ENCODE results near the gene CCSAP. TPM values are rescaled to one million over a fixed set of nuclear protein-coding genes. Genes with fewer than 3 reads are reported as not detected.

Gene CCSAP
- total and polyA plus RNA-seq, 2 of the 13 experiments (the other 11 are each of a cell fraction or from before 2014, with no cell fraction given), result 3.7 to 9.0 TPM

DNA sequence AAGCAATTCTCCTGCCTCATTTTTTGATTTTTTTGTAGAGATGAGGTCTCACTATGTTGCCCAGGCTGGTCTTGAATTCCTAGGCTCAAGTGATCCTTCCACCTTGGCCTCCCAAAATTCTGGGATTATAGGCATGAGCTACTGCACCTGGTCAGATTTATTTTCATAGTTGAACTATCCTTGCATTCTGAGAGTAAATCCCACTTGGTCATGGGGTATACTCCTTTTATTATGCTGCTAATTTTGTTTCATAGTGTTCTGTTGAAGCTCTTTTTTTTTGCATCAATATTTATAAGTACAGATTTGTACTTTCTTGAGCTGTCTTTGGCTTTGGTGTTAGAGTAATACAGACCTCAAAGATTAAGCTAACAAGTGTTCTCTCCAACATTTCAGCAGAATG is 12.8 kb upstream of the CCSAP start:
- no peak overlapping the region for H3K4me2 ChIP-seq (ENCODE audit: low read depth, low read length)
- in situ Hi-C loops (cut with HindIII; ENCODE audit: extremely low pct_ligation_motif_present, low pct_unique_long_range_greater_than_20kb), result no loop called here
- ChIA-PET CTCF (ENCODE audit: low intra/inter-chr PET ratio, low total read pairs) (no interaction called here), POLR2A (no interaction called here)
- DNase-seq (ENCODE audit: low spot score), result no peak
- no peaks in the 10 kb centered on the region for H3K79me2 ChIP-seq (ENCODE audit: insufficient read depth, low read length)
- intact Hi-C loops (cut with micrococcal nuclease; ENCODE audit: unreplicated experiment), result no loop called here
- H2AFZ ChIP-seq (ENCODE audit: low read length), result no peak overlapping the region
- no peak overlapping the region for H3K27ac ChIP-seq (ENCODE audit: extremely low read length, insufficient read depth, low read length)
- no peak for ATAC-seq
- H3K9ac ChIP-seq (ENCODE audit: insufficient read depth, low read depth, low read length), result no peak overlapping the region
- H4K20me1 ChIP-seq (ENCODE audit: insufficient read depth, low read length), result no peaks in the 10 kb centered on the region
- H3K9me3 ChIP-seq (ENCODE audit: low read length), result 0 out of 2 replicates have a peak, but pooled peaks cover 5% of the 10 kb centered on the region
- BruUV-seq (replicated peaks), result no TSS peak
- H3K4me3 ChIP-seq (replicated peaks in 1 of 3; ENCODE audit: insufficient read depth in 1 of 3, low read depth in 2 of 3, low read length in 3 of 3), result no peak overlapping the region
- TF ChIP-seq KDM6A (CRISPR knock-in tag; IDR thresholded peaks at IDR 0.05; ENCODE audit: low read depth) (no peak), ZNF670 (CRISPR knock-in tag; IDR thresholded peaks at IDR 0.05; ENCODE audit: borderline replicate concordance) (no peak), ZNF234 (CRISPR knock-in tag; conservative IDR thresholded peaks at IDR 0.05) (no peak), XBP1 (CRISPR knock-in tag; IDR thresholded peaks at IDR 0.05) (no peak), SOX6 (IDR thresholded peaks at IDR 0.05) (no peak), SOX6 (CRISPR knock-in tag; IDR thresholded peaks at IDR 0.05) (no peak), SIN3B (IDR thresholded peaks at IDR 0.05; ENCODE audit: low read length) (no peak), GLI4 (CRISPR knock-in tag; IDR thresholded peaks at IDR 0.05; ENCODE audit: borderline replicate concordance) (no peak), ZNF451 (CRISPR knock-in tag; IDR thresholded peaks at IDR 0.05) (no peak)
- H3K36me3 ChIP-seq (replicated peaks in 1 of 2; ENCODE audit: control insufficient read depth in 1 of 2, insufficient read depth in 2 of 2, low read length in 2 of 2), result no peaks in the 10 kb centered on the region
- H3K27me3 ChIP-seq (ENCODE audit: control insufficient read depth in 1 of 2, insufficient read depth in 2 of 2, low read length in 2 of 2), result peaks cover 0 to 11% of the 10 kb centered on the region in 2 experiments; a peak in 2 of 5 replicates
- no peaks in the 10 kb centered on the region for H3K4me1 ChIP-seq (ENCODE audit: insufficient read depth, low read length)
- FAIRE-seq, result no peak

- H3K27ac ChIP-seq (ENCODE audit: extremely low read length, insufficient read depth, low read length), result no peak overlapping the region
- BruUV-seq (replicated peaks), result no TSS peak
- peak; percentile 47; the same call in 1 of the 2 replicates for TF ChIP-seq CHD4 (IDR thresholded peaks at IDR 0.05; ENCODE audit: borderline replicate concordance, low read length)
- TF ChIP-seq ZNF616 (CRISPR knock-in tag; IDR thresholded peaks at IDR 0.05; ENCODE audit: low read depth), result no peak
- ATAC-seq, result no peak
- POLR2A ChIA-PET, result no interaction called here
- no peak overlapping the region for H3K9ac ChIP-seq (ENCODE audit: insufficient read depth, low read depth, low read length)
- H4K20me1 ChIP-seq (ENCODE audit: insufficient read depth, low read length), result no peaks in the 10 kb centered on the region
- intact Hi-C loops (cut with micrococcal nuclease; ENCODE audit: unreplicated experiment) (no loop called here), in situ Hi-C loops (cut with HindIII; ENCODE audit: extremely low pct_ligation_motif_present, low pct_unique_long_range_greater_than_20kb) (no loop called here)
- H3K4me3 ChIP-seq (replicated peaks in 1 of 3; ENCODE audit: insufficient read depth in 1 of 3, low read depth in 2 of 3, low read length in 3 of 3), result no peak overlapping the region
- H3K4me1 ChIP-seq (ENCODE audit: insufficient read depth, low read length), result peaks cover 9% of the 10 kb centered on the region
- CTCF ChIA-PET (ENCODE audit: low intra/inter-chr PET ratio, low total read pairs), result no interaction called here
- H3K9me3 ChIP-seq (ENCODE audit: low read length), result 0 out of 2 replicates have a peak, but pooled peaks cover 5% of the 10 kb centered on the region
- no peaks in the 10 kb centered on the region for H3K79me2 ChIP-seq (ENCODE audit: insufficient read depth, low read length)
- no peaks in the 10 kb centered on the region for H3K36me3 ChIP-seq (replicated peaks in 1 of 2; ENCODE audit: control insufficient read depth in 1 of 2, insufficient read depth in 2 of 2, low read length in 2 of 2)
- H3K27me3 ChIP-seq (ENCODE audit: control insufficient read depth in 1 of 2, insufficient read depth in 2 of 2, low read length in 2 of 2), result peaks cover 0 to 11% of the 10 kb centered on the region in 2 experiments; a peak in 2 of 5 replicates
- no peak for DNase-seq (ENCODE audit: low spot score)
- no peak for FAIRE-seq
- no peak overlapping the region for H2AFZ ChIP-seq (ENCODE audit: low read length)
- no peak overlapping the region for H3K4me2 ChIP-seq (ENCODE audit: low read depth, low read length)
These were observed 11.4 kb upstream of the CCSAP start for GRCh38 chr1:229354226-229354625.
